Neural progenitor cell (in vitro differentiated cells): ENCODE measurements around the gene SLC25A31. TPM values are rescaled to one million over a fixed set of nuclear protein-coding genes. Genes with fewer than 3 reads are reported as not detected.

Source experiments
- DNase-seq: peaks from one replicate; pipeline ENCODE4 v3.0.0-alpha.2; 2016; ENCODE audit warnings: low spot score
- H2AFZ ChIP-seq: fragments of 200-600 bp; sonication (generic); replicated peaks from 2 replicates; pipeline ENCODE4 v1.6.1; 2016; ENCODE audit warnings: antibody characterized with exemption
- H3F3A ChIP-seq: fragments of 200-600 bp; sonication (generic); 2 replicates; pipeline ENCODE4 v1.6.1; 2016; ENCODE audit warnings: antibody characterized with exemption, low read depth
- H3K27ac ChIP-seq: fragments of 200-600 bp; sonication (generic); 2 replicates; pipeline ENCODE4 v1.5.1; 2016; ENCODE audit warnings: mild to moderate bottlenecking
- H3K27me3 ChIP-seq: fragments of 200-600 bp; sonication (generic); 2 replicates; pipeline ENCODE4 v1.6.1; 2016; ENCODE audit warnings: mild to moderate bottlenecking, moderate library complexity
- H3K36me3 ChIP-seq: fragments of 200-600 bp; sonication (generic); 2 replicates; pipeline ENCODE4 v1.5.1; 2016
- H3K4me1 ChIP-seq: fragments of 200-600 bp; sonication (generic); 2 replicates; pipeline ENCODE4 v1.6.1; 2016; ENCODE audit warnings: mixed run types
- H3K4me2 ChIP-seq: fragments of 200-600 bp; sonication (generic); 2 replicates; pipeline ENCODE4 v1.6.1; 2016
- H3K4me3 ChIP-seq: fragments of 200-600 bp; sonication (generic); 2 replicates; pipeline ENCODE4 v1.5.1; 2016
- H3K79me2 ChIP-seq: fragments of 200-600 bp; sonication (generic); 2 replicates; pipeline ENCODE4 v1.6.1; 2016; ENCODE audit warnings: low read depth
- H3K9ac ChIP-seq: fragments of 200-600 bp; sonication (generic); 2 replicates; pipeline ENCODE4 v1.6.1; 2016
- H3K9me3 ChIP-seq: fragments of 200-600 bp; sonication (generic); 2 replicates; pipeline ENCODE4 v1.5.1; 2016; ENCODE audit warnings: low read depth
- H4K20me1 ChIP-seq: fragments of 200-600 bp; sonication (generic); 2 replicates; pipeline ENCODE4 v1.6.1; 2016; ENCODE audit warnings: low read depth
- H3K27ac Mint-ChIP-seq: 3 replicates; pipeline ENCODE4 v1.8.0; 2021; ENCODE audit warnings: mixed read lengths
- H3K27me3 Mint-ChIP-seq: 2 replicates; pipeline ENCODE4 v1.8.0; 2022; ENCODE audit warnings: low read depth, mild to moderate bottlenecking, inconsistent platforms, moderate library complexity, mixed read lengths; ENCODE audit not compliant: insufficient read depth
- H3K36me3 Mint-ChIP-seq: 3 replicates; pipeline ENCODE4 v1.8.0; 2021; ENCODE audit warnings: mixed read lengths
- H3K4me1 Mint-ChIP-seq: 3 replicates; pipeline ENCODE4 v1.8.0; 2021; ENCODE audit warnings: mixed read lengths
- H3K4me3 Mint-ChIP-seq: 3 replicates; pipeline ENCODE4 v1.8.0; 2021; ENCODE audit warnings: mild to moderate bottlenecking, moderate library complexity, mixed read lengths
- H3K9me3 Mint-ChIP-seq: 3 replicates; pipeline ENCODE4 v1.8.0; 2020; ENCODE audit warnings: mixed read lengths
- CTCF ChIP-seq: fragments of 200-600 bp; sonication (generic); IDR thresholded peaks from 2 replicates; pipeline ENCODE4 v1.5.1; 2017; ENCODE audit warnings: antibody characterized with exemption, mild to moderate bottlenecking
- EZH2 ChIP-seq: fragments of 200-600 bp; sonication (generic); IDR thresholded peaks from 2 replicates; pipeline ENCODE4 v1.6.1; 2017; ENCODE audit warnings: antibody characterized with exemption, mild to moderate bottlenecking, moderate library complexity
- EZH2phosphoT487 ChIP-seq: fragments of 200-600 bp; sonication (generic); IDR thresholded peaks from 2 replicates; pipeline ENCODE4 v1.6.1; 2017; ENCODE audit warnings: antibody characterized with exemption
- total RNA-seq: library from RNA; depleted of rRNA; stranded (reverse); fragments of >200 nt; gene quantifications from 2 replicates; pipeline ENCODE4 v1.2.3, GENCODE V29; 2015; ENCODE audit warnings: low replicate concordance

The SLC25A31 gene
- total RNA-seq, 1 donor from 2014 or later: 0.21 TPM

- no peaks in the 10 kb centered on the region for H3K9me3 ChIP-seq
- no peaks in the 10 kb centered on the region for H3K36me3 ChIP-seq
- no peaks in the 10 kb centered on the region for H4K20me1 ChIP-seq
- Mint-ChIP-seq H3K27ac (no peak overlapping the region), H3K9me3 (no peaks in the 10 kb centered on the region), H3K4me1 (no peaks in the 10 kb centered on the region), H3K27me3 (no peaks in the 10 kb centered on the region), H3K4me3 (no peak overlapping the region), H3K36me3 (no peaks in the 10 kb centered on the region)
- no peaks in the 10 kb centered on the region for H3K4me1 ChIP-seq
- H3K4me2 ChIP-seq: no peak overlapping the region
- no peak for TF ChIP-seq EZH2
- no peaks in the 10 kb centered on the region for H3K27me3 ChIP-seq
- no peak overlapping the region for H2AFZ ChIP-seq
- no peak overlapping the region for H3K4me3 ChIP-seq
- no peak for DNase-seq
- no peak overlapping the region for H3K9ac ChIP-seq
- no peaks in the 10 kb centered on the region for H3F3A ChIP-seq
- no peak overlapping the region for H3K27ac ChIP-seq
- no peaks in the 10 kb centered on the region for H3K79me2 ChIP-seq
These were observed 63.3 kb downstream of the SLC25A31 start for GRCh38 chr4:127793528-127793927.

- Mint-ChIP-seq H3K27me3 (no peaks in the 10 kb centered on the region), H3K9me3 (no peaks in the 10 kb centered on the region), H3K27ac (no peak overlapping the region), H3K4me3 (no peak overlapping the region), H3K36me3 (no peaks in the 10 kb centered on the region), H3K4me1 (no peaks in the 10 kb centered on the region)
- Histone ChIP-seq H3K27ac (no peak overlapping the region), H3K4me2 (no peak overlapping the region), H2AFZ (no peak overlapping the region), H3K4me1 (no peaks in the 10 kb centered on the region), H3K9me3 (peaks cover 4% of the 10 kb centered on the region), H4K20me1 (no peaks in the 10 kb centered on the region), H3K4me3 (no peak overlapping the region), H3K36me3 (no peaks in the 10 kb centered on the region), H3F3A (no peaks in the 10 kb centered on the region), H3K27me3 (no peaks in the 10 kb centered on the region), H3K79me2 (no peaks in the 10 kb centered on the region), H3K9ac (no peak overlapping the region)
- DNase-seq: no peak
- TF ChIP-seq EZH2 (no peak), CTCF (no peak), EZH2phosphoT487 (no peak)
These were observed 69.5 kb downstream of the SLC25A31 start for GRCh38 chr4:127799711-127800110.

GRCh38 chr4:127809173-127809800, 79.1 kb downstream of the SLC25A31 start:
- Mint-ChIP-seq H3K4me3 (no peak overlapping the region), H3K27me3 (no peaks in the 10 kb centered on the region), H3K27ac (no peak overlapping the region), H3K9me3 (no peaks in the 10 kb centered on the region), H3K36me3 (no peaks in the 10 kb centered on the region), H3K4me1 (no peaks in the 10 kb centered on the region)
- Histone ChIP-seq H4K20me1 (no peaks in the 10 kb centered on the region), H3K4me3 (no peak overlapping the region), H3K79me2 (no peaks in the 10 kb centered on the region), H3K4me2 (no peak overlapping the region), H3K36me3 (no peaks in the 10 kb centered on the region), H3F3A (no peaks in the 10 kb centered on the region), H3K9me3 (no peaks in the 10 kb centered on the region), H3K9ac (no peak overlapping the region), H2AFZ (no peak overlapping the region), H3K4me1 (no peaks in the 10 kb centered on the region), H3K27ac (no peak overlapping the region), H3K27me3 (no peaks in the 10 kb centered on the region)
- TF ChIP-seq CTCF (peak; percentile 20), EZH2 (no peak)
- peak; percentile 15 for DNase-seq

GRCh38 chr4:127810551-127810950, 80.4 kb downstream of the SLC25A31 start:
- H3K27ac Mint-ChIP-seq: no peak overlapping the region
- no peak overlapping the region for H3K4me3 Mint-ChIP-seq
- H3K27ac ChIP-seq: no peak overlapping the region
- H3F3A ChIP-seq: no peaks in the 10 kb centered on the region
- DNase-seq: no peak
- H3K36me3 Mint-ChIP-seq: no peaks in the 10 kb centered on the region
- H3K27me3 ChIP-seq: no peaks in the 10 kb centered on the region
- H2AFZ ChIP-seq: no peak overlapping the region
- TF ChIP-seq CTCF: no peak
- TF ChIP-seq EZH2phosphoT487: no peak
- TF ChIP-seq EZH2: no peak
- no peaks in the 10 kb centered on the region for H3K27me3 Mint-ChIP-seq
- no peaks in the 10 kb centered on the region for H3K9me3 Mint-ChIP-seq
- no peak overlapping the region for H3K4me2 ChIP-seq
- no peaks in the 10 kb centered on the region for H3K79me2 ChIP-seq
- no peaks in the 10 kb centered on the region for H3K4me1 Mint-ChIP-seq
- no peaks in the 10 kb centered on the region for H3K9me3 ChIP-seq
- H3K36me3 ChIP-seq: no peaks in the 10 kb centered on the region
- H3K9ac ChIP-seq: no peak overlapping the region
- no peaks in the 10 kb centered on the region for H3K4me1 ChIP-seq
- H3K4me3 ChIP-seq: no peak overlapping the region
- no peaks in the 10 kb centered on the region for H4K20me1 ChIP-seq
